Kidney (tissue), 14 donors: ENCODE results near the gene ABI3BP. TPM values are rescaled to one million over a fixed set of nuclear protein-coding genes. Genes with fewer than 3 reads are reported as not detected.
"Not testable (repeated sequence)": the region's sequence is repeated elsewhere in the genome, so short reads cannot be mapped to it uniquely, and the experiment has no call there.

ENCODE experiments used
- DNase-seq, 5 donors: peaks; one replicate each; pipeline ENCODE4 v3.0.0-alpha.2; 2013 to 2020
- FAIRE-seq: peaks from 2 replicates; lab custom pipeline; 2012; peaks lifted over from hg19 to GRCh38; lab: Jason Lieb, UNC
- H3K27ac ChIP-seq, 2 donors: one replicate each; pipeline ENCODE4 v1.7.0; 2013; ENCODE audit warnings: low read depth in 2 of 2, low read length in 2 of 2, inconsistent platforms in 1 of 2
- H3K27me3 ChIP-seq: one replicate; pipeline ENCODE4 v1.7.1; 2013; ENCODE audit warnings: low read length, inconsistent platforms; ENCODE audit not compliant: control insufficient read depth, insufficient read depth
- H3K36me3 ChIP-seq, 3 donors: one replicate each; pipeline versions ENCODE4 v1.7.0 to v1.7.1; 2013; ENCODE audit warnings: low read length in 3 of 3, control low read depth in 1 of 3, inconsistent platforms in 1 of 3; ENCODE audit not compliant: insufficient read depth in 3 of 3, control insufficient read depth in 2 of 3
- H3K4me1 ChIP-seq, 3 donors: one replicate each; pipeline versions ENCODE4 v1.7.0 to v1.7.1; 2013; ENCODE audit warnings: low read length in 3 of 3, inconsistent platforms in 1 of 3, low read depth in 1 of 3; ENCODE audit not compliant: control insufficient read depth in 2 of 3, insufficient read depth in 2 of 3
- H3K4me3 ChIP-seq, 3 donors: one replicate each; pipeline versions ENCODE4 v1.7.0 to v1.8.1; 2013; ENCODE audit warnings: low read length in 3 of 3, control low read depth in 1 of 3, inconsistent platforms in 1 of 3
- H3K9ac ChIP-seq, 3 donors: one replicate each; pipeline versions ENCODE4 v1.7.0 to v1.7.1; 2013; ENCODE audit warnings: low read length in 3 of 3, control low read depth in 1 of 3, inconsistent platforms in 1 of 3
- H3K9me3 ChIP-seq, 3 donors: one replicate each; pipeline versions ENCODE4 v1.7.0 to v1.7.1; 2013; ENCODE audit warnings: low read length in 3 of 3, control low read depth in 1 of 3, inconsistent platforms in 1 of 3; ENCODE audit not compliant: control insufficient read depth in 2 of 3, insufficient read depth in 1 of 3
- CTCF ChIP-seq: IDR thresholded peaks from 3 replicates; pipeline ENCODE4 v1.5.1; 2012; ENCODE audit warnings: mild to moderate bottlenecking, moderate library complexity, borderline replicate concordance; ENCODE audit not compliant: insufficient read depth; ENCODE audit errors: extremely low read depth
- intact Hi-C: fragments of 100-400 bp; cut with DNase I; formaldehyde crosslinking; loops from one replicate; pipeline ENCODE4 v1.11.1; 2022
- polyA plus RNA-seq: library from polyadenylated mRNA; stranded (reverse); fragments of 350-450 nt; fragmentation: Illumina TruSeq; extraction: RNeasy Lipid Tissue Mini Kit (QIAGEN cat#74804); gene quantifications from one replicate; pipeline ENCODE4 v1.2.3, GENCODE V29; 2014; ENCODE audit warnings: low read depth, low replicate concordance; ENCODE audit not compliant: insufficient read depth
- total RNA-seq: library from RNA; stranded (reverse); fragmentation: NEBNext Ultra II Directional; extraction: Animal tissue kit (Norgen Biotek cat#: 25700); gene quantifications from one replicate; pipeline ENCODE4 v1.2.1, GENCODE V29; 2021
- donor health status: control.
- donor health status: control.
- donor health status: control.
- donor health status: control.
- donor health status: control.
- donor health status: DM: yes; HTN: yes; CAD: no.
- donor health status: Normal renal cell carcinoma (clear cell type).

Gene ABI3BP
- total and polyA plus RNA-seq, 2 donors from 2014 or later = 7.1 to 160 TPM

- Histone ChIP-seq H3K9me3 (peaks cover 0 to 4% (median 0%) of the 10 kb centered on the region in 3 donors), H3K27ac (no peak overlapping the region), H3K27me3 (no peaks in the 10 kb centered on the region), H3K36me3 (no peaks in the 10 kb centered on the region), H3K4me1 (no peaks in the 10 kb centered on the region), H3K4me3 (no peak overlapping the region), H3K9ac (no peak overlapping the region)
- no peak for DNase-seq
- intact Hi-C loops = no loop called here
- TF ChIP-seq CTCF = no peak
- FAIRE-seq = no peak
Measured at GRCh38 chr3:101020351-101021015, 27.3 kb upstream of the ABI3BP start.

- DNase-seq = no peak
- H3K9ac ChIP-seq = no peak overlapping the region
- no peak overlapping the region for H3K27ac ChIP-seq
- no peak overlapping the region for H3K4me3 ChIP-seq
- intact Hi-C loops = no loop called here
- no peaks in the 10 kb centered on the region for H3K4me1 ChIP-seq
- no peaks in the 10 kb centered on the region for H3K27me3 ChIP-seq
- H3K9me3 ChIP-seq = no peaks in the 10 kb centered on the region
- no peak for TF ChIP-seq CTCF
- H3K36me3 ChIP-seq = no peaks in the 10 kb centered on the region
- no peak for FAIRE-seq
Measured at GRCh38 chr3:101017017-101017416, 23.8 kb upstream of the ABI3BP start.

- H3K27ac ChIP-seq, intact Hi-C loops: not testable (repeated sequence)
Measured at GRCh38 chr3:101012312-101012711, 19.1 kb upstream of the ABI3BP start.

GRCh38 chr3:101011136-101011535, 17.9 kb upstream of the ABI3BP start:
- intact Hi-C loops = no loop called here
- Histone ChIP-seq H3K27me3 (no peaks in the 10 kb centered on the region), H3K9me3 (peaks cover 0 to 5% (median 0%) of the 10 kb centered on the region in 3 donors), H3K36me3 (no peaks in the 10 kb centered on the region), H3K9ac (no peak overlapping the region), H3K4me3 (no peak overlapping the region), H3K4me1 (no peaks in the 10 kb centered on the region), H3K27ac (no peak overlapping the region)
- TF ChIP-seq CTCF = no peak
- no peak for FAIRE-seq
- DNase-seq = no peak

More at GRCh38 chr3:101012312-101012711, 19.1 kb upstream of the ABI3BP start:
- not testable (repeated sequence) for H3K9me3 ChIP-seq, H3K4me3 ChIP-seq, DNase-seq, H3K27me3 ChIP-seq, H3K36me3 ChIP-seq, H3K4me1 ChIP-seq, H3K9ac ChIP-seq, FAIRE-seq
